ENCODE data around the gene HNRNPDL. TPM values are rescaled to one million over a fixed set of nuclear protein-coding genes. Genes with fewer than 3 reads are reported as not detected.

The HNRNPDL gene
- total RNA-seq (2021), result 471 and 472 TPM in 2 replicates
- long read RNA-seq, transcript HNRNPDL-202 (9 exons, 1,402 nt), result minor isoform, 67 of 2,032 reads
- long read RNA-seq, transcript HNRNPDL-201 (8 exons, 3,781 nt), result major isoform, 1,692 of 2,032 reads
- long read RNA-seq, transcript HNRNPDL-207 (7 exons, 3,968 nt), result minor isoform, 57 of 2,032 reads
- long read RNA-seq, transcript HNRNPDL-204 (7 exons, 2,404 nt), result minor isoform, 78 of 2,032 reads
- long read RNA-seq, partial matches to known transcripts, result 71 of 2,032 reads
- long read RNA-seq, other reads (novel, unspliced or antisense), result 47 of 2,032 reads

DNA sequence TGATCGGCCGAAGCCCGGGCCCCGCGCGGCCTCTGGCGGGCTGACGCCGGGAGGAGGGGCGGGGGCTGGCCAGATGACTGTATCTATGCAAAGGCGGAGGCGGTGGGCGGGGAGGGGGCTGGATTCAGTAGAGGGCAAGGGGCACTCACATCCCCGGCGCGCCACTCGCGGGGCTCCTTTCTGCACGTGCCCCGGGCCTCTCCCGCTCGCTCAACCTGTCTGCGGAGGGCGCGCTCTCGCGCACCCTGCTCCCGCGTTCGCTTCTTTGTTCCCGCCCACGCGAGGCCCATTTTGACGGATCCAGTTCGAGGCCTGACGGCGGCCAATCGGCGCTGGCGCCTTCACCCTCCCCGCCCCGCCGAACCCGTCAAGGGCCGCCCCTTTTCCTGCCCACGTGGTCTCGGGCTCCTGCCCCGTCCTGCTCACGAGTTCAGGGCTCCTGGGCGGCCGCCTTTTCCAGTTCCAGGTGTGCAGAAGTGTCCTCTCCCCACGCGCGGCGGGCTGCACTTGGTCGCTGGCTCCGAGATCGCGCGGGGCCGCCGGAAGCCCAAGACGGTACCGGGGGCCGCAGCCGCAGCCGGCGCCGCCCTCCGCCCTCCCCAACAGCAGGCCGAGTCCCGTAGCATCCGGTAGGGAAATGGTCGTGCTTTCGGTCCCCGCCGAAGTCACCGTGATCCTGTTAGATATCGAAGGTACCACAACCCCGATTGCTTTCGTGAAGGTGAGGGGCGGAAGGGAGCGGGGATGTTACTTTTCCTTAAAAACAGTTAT lies at the start of gene HNRNPDL, which contains the start of gene ENOPH1:
Gene HNRNPDL, minus strand, starts transcription at position 270 of the 771 bp plus-strand sequence. CDS start 772 bp downstream, outside the sequence.
Gene ENOPH1, plus strand, starts transcription at position 398 of the 771 bp plus-strand sequence. Its CDS starts 240 bp downstream, at position 638.
- peak within 1 kb of the TSS; percentile 97 for H3K9ac ChIP-seq (ENCODE audit: extremely low read depth, insufficient read length, low read length)
- peak within 1 kb of the TSS; percentile 67 for H3T11ph ChIP-seq (ENCODE audit: low read length)
- no peaks in the 10 kb centered on the region for H3K9me3 ChIP-seq (ENCODE audit: control insufficient read depth, low read depth, low read length)
- Mint-ChIP-seq H3K27me3 (ENCODE audit: low read depth) (peaks cover 4% of the 10 kb centered on the region; the same call in 1 of the 2 replicates), H3K27ac (peak within 1 kb of the TSS; percentile 100), H3K36me3 (ENCODE audit: insufficient read depth in 1 of 3, low read depth in 3 of 3) (peaks cover 58 to 76% (median 65%) of the 10 kb centered on the region in 3 experiments), H3K4me1 (peaks cover 39 to 47% of the 10 kb centered on the region in 2 experiments), H3K9me3 (peaks cover 0 to 4% of the 10 kb centered on the region in 2 experiments; a peak in 2 of 5 replicates), H3K4me3 (peak within 1 kb of the TSS; percentile 100)
- no peak within 1 kb of the TSS for H2BK12ac ChIP-seq (ENCODE audit: insufficient read length, low read depth, low read length)
- TF ChIP-seq, protein P1, sequence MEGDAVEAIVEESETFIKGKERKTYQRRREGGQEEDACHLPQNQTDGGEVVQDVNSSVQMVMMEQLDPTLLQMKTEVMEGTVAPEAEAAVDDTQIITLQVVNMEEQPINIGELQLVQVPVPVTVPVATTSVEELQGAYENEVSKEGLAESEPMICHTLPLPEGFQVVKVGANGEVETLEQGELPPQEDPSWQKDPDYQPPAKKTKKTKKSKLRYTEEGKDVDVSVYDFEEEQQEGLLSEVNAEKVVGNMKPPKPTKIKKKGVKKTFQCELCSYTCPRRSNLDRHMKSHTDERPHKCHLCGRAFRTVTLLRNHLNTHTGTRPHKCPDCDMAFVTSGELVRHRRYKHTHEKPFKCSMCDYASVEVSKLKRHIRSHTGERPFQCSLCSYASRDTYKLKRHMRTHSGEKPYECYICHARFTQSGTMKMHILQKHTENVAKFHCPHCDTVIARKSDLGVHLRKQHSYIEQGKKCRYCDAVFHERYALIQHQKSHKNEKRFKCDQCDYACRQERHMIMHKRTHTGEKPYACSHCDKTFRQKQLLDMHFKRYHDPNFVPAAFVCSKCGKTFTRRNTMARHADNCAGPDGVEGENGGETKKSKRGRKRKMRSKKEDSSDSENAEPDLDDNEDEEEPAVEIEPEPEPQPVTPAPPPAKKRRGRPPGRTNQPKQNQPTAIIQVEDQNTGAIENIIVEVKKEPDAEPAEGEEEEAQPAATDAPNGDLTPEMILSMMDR (conservative IDR thresholded peaks at IDR 0.05), result no peak
- peaks cover 6% of the 10 kb centered on the region for H3K23me2 ChIP-seq (ENCODE audit: insufficient read length, low read depth, low read length, poor library complexity, severe bottlenecking)
- peak within 1 kb of the TSS; percentile 87 for H3K56ac ChIP-seq (ENCODE audit: insufficient read length, low read depth, low read length)
- DNase-seq, result peak; percentile 97
- peak within 1 kb of the TSS; percentile 71 for H3K27ac ChIP-seq (ENCODE audit: insufficient read length, low read depth, low read length)
- H4K8ac ChIP-seq (replicated peaks; ENCODE audit: insufficient read length, low read depth, low read length), result peak within 1 kb of the TSS; percentile 68
- H3K4ac ChIP-seq (ENCODE audit: low read depth, low read length), result peak within 1 kb of the TSS; percentile 94; the same call in 1 of the 2 replicates
- no peak within 1 kb of the TSS for H3K23ac ChIP-seq (ENCODE audit: insufficient read length, low read depth, low read length)
- H3K79me1 ChIP-seq (ENCODE audit: insufficient read depth, low read depth, low read length, poor library complexity, severe bottlenecking), result no peaks in the 10 kb centered on the region
- H4K91ac ChIP-seq (ENCODE audit: insufficient read length, low read depth, low read length), result peak within 1 kb of the TSS; percentile 98
- peak within 1 kb of the TSS; percentile 93 for H4K5ac ChIP-seq (ENCODE audit: insufficient read length, low read depth, low read length)
- H3K14ac ChIP-seq (ENCODE audit: insufficient read depth, low read length), result peak within 1 kb of the TSS; percentile 99
- H4K20me1 ChIP-seq (ENCODE audit: control insufficient read depth, insufficient read depth, insufficient read length), result no peaks in the 10 kb centered on the region
- H3K27me3 ChIP-seq (ENCODE audit: insufficient read depth, low read length), result no peaks in the 10 kb centered on the region
- no peak within 1 kb of the TSS for H2BK15ac ChIP-seq (ENCODE audit: low read depth, low read length)
- H3K79me2 ChIP-seq (ENCODE audit: insufficient read depth, low read length), result peaks cover 63% of the 10 kb centered on the region
- peak within 1 kb of the TSS; percentile 96 for H2BK5ac ChIP-seq (ENCODE audit: insufficient read length, low read length)
- no peaks in the 10 kb centered on the region for H3K4me1 ChIP-seq (ENCODE audit: insufficient read depth, low read length)
- H2AK5ac ChIP-seq (ENCODE audit: insufficient read length, low read length), result no peak within 1 kb of the TSS
- no CpG with 5 or more reads among the region's 83 CpGs for WGBS (ENCODE audit: extremely low coverage, insufficient read length, low lambda C conversion rate)
- no peak within 1 kb of the TSS for H2AFZ ChIP-seq (ENCODE audit: low read length)
- peak within 1 kb of the TSS; percentile 91 for H2BK120ac ChIP-seq (ENCODE audit: low read depth, low read length, poor library complexity, severe bottlenecking)
- H3K18ac ChIP-seq (ENCODE audit: insufficient read length, low read depth, low read length), result peak within 1 kb of the TSS; percentile 98
- peak within 1 kb of the TSS; percentile 99 for H3K4me2 ChIP-seq (ENCODE audit: insufficient read depth, insufficient read length, low read length)
- no peak within 1 kb of the TSS for H2BK20ac ChIP-seq (ENCODE audit: low read depth, low read length, poor library complexity, severe bottlenecking)
